ENCODE data around the gene PKMYT1.

PKMYT1 gene

DNA sequence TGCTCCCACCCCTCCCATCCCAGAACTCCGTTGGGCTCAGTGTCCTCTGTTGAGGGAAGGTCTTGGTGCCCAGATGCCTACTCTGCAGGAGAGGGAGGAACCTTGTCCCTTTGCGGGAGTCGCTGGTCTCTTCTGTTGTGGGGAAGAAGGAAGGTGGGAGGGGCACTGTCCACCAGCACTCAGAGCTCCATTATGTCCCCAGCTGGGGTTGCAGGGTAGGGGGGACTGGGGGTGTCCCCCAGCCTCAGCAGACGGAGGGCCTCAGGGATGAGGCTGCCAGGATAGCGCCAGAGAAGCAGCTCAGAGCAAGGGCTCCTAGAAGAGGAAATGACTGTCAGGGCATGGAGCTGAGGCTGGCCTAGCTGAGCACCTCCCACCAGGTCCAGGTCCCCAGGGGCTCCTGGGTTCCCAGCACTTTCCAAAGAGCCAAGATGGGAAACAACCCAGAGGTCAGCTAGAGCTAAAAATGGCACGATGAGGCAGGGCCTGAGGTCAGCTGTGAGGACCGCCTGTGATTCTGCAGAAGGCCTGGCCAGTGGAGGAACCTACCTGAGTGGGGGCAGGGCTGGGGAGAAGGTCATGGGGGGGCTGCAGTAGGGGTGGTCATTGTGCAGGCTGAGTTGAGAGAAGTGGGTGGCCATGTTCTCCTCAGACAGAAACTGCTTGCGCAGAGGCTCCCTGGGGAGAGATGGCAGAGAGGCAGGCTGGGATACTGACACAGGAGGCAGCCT, 42.6 kb upstream of the PKMYT1 start:
- in situ Hi-C loops (cut with HindIII; ENCODE audit: low pct_ligation_motif_present, low sequenced_read_pairs), result no loop called here
- H3K36me3 ChIP-seq (replicated peaks), result peaks cover 17% of the 10 kb centered on the region
- TF ChIP-seq CTCF (IDR thresholded peaks at IDR 0.05; ENCODE audit: low read depth, low read length, missing control alignments), result no peak
- H3K27me3 ChIP-seq (replicated peaks), result no peaks in the 10 kb centered on the region
- H3K4me3 ChIP-seq (ENCODE audit: low read depth, low read length), result peak overlapping the region; percentile 95
- peak overlapping the region; percentile 97 for H3K27ac ChIP-seq
- DNase-seq, result peak; percentile 15

DNA sequence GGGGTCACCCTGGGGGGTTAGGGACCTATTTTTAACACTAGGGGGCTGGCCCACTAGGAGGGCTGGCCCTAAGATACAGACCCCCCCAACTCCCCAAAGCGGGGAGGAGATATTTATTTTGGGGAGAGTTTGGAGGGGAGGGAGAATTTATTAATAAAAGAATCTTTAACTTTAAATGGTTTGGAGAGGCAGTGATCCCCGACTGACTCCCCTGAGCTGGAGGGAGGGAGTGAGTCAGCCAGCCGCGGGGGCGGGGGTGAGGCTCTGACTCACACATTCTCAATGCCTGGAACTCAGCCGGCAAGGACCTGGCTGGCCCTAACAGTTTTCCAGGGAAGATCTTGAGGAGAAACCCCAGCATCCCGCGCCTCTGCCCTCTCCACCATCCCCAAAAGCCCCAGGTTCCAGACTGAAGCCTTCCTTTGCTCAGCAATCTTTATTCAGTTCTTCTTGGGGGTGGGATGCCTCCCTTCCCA, 42.0 kb upstream of the PKMYT1 start:
- Histone ChIP-seq H3K27me3 (replicated peaks) (no peaks in the 10 kb centered on the region), H3K27ac (peak overlapping the region; percentile 97), H3K4me3 (ENCODE audit: low read depth, low read length) (peak overlapping the region; percentile 95), H3K36me3 (replicated peaks) (peaks cover 15% of the 10 kb centered on the region)
- DNase-seq, result peak; percentile 93
- in situ Hi-C loops (cut with HindIII; ENCODE audit: low pct_ligation_motif_present, low sequenced_read_pairs), result no loop called here
- no peak for TF ChIP-seq CTCF (IDR thresholded peaks at IDR 0.05; ENCODE audit: low read depth, low read length, missing control alignments)

DNA sequence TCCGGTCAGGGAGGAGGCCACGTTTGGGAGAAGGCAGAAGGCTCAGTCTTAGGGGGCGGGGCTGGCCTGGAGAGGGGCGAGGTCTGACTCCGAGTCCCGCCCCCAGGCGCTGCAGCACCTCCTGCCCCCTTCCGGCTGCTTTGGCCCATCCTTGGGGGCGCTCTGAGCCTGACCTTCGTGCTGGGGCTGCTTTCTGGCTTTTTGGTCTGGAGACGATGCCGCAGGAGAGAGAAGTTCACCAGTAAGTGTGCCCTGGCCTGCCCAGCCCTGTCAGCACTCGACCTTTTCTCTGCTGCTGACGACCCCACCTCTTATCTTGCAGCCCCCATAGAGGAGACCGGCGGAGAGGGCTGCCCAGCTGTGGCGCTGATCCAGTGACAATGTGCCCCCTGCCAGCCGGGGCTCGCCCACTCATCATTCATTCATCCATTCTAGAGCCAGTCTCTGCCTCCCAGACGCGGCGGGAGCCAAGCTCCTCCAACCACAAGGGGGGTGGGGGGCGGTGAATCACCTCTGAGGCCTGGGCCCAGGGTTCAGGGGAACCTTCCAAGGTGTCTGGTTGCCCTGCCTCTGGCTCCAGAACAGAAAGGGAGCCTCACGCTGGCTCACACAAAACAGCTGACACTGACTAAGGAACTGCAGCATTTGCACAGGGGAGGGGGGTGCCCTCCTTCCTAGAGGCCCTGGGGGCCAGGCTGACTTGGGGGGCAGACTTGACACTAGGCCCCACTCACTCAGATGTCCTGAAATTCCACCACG, 41.4 kb upstream of the PKMYT1 start:
- H3K27me3 ChIP-seq (replicated peaks), result no peaks in the 10 kb centered on the region
- peak overlapping the region; percentile 97 for H3K27ac ChIP-seq
- in situ Hi-C loops (cut with HindIII; ENCODE audit: low pct_ligation_motif_present, low sequenced_read_pairs), result no loop called here
- DNase-seq, result peak; percentile 91
- peaks cover 10% of the 10 kb centered on the region for H3K36me3 ChIP-seq (replicated peaks)
- peak overlapping the region; percentile 95 for H3K4me3 ChIP-seq (ENCODE audit: low read depth, low read length)
- TF ChIP-seq CTCF (IDR thresholded peaks at IDR 0.05; ENCODE audit: low read depth, low read length, missing control alignments), result peak; percentile 49

DNA sequence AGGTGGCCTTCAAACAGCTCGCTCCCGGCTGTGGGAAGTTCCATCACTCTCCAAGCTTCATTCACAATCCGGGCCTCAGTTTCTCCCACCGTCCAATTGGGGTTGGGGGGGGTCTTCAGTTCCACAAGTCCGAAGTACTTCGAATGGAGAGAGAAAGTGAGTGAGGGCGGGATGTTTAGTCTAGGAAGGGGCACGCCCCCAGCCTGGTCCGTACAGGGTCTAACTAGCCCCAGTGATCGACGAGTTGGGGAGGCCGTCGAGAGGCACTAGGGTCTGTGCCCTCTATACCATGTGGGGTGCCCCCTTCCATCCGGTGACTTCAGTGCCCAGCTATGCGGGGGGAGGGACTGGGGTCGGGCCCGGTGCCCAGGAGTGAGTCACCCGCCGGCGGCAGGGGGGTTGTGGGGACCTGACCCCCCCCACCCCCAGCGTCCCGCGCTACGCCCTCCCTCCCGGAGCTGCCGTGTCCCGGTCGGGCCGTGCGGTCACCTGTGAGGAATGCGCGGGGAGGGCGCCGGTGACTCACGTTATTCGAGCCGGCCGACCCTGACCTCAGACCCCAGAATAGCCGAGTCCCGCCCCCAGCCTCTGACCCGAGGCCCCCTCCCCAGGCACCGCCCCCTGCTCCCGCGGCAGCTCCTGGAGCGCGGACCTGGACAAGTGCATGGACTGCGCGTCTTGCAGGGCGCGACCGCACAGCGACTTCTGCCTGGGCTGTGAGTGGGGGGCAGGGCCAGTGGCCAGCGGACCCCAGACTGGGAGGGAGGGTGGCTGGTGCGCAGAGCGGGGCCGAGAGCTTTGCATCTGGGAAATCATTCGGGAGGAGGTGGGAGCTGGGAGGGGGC, 40.6 kb upstream of the PKMYT1 start:
- in situ Hi-C loops (cut with HindIII; ENCODE audit: low pct_ligation_motif_present, low sequenced_read_pairs), result no loop called here
- peak; percentile 78 for DNase-seq
- peaks cover 10% of the 10 kb centered on the region for H3K36me3 ChIP-seq (replicated peaks)
- H3K4me3 ChIP-seq (ENCODE audit: low read depth, low read length), result peak overlapping the region; percentile 95
- peak overlapping the region; percentile 97 for H3K27ac ChIP-seq
- no peaks in the 10 kb centered on the region for H3K27me3 ChIP-seq (replicated peaks)
- TF ChIP-seq CTCF (IDR thresholded peaks at IDR 0.05; ENCODE audit: low read depth, low read length, missing control alignments), result no peak

DNA sequence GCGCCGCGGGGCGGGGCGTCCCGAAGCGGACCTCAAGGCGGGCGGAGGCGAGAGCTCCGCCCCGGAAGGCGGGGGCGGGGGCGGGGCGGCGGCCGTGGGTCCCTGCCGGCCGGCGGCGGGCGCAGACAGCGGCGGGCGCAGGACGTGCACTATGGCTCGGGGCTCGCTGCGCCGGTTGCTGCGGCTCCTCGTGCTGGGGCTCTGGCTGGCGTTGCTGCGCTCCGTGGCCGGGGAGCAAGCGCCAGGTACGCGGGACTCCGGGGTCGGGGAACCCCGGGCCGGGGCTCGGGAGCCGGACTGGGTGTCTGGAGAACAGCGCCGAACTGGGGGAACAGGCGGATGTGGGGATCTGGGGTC, 40.0 kb upstream of the PKMYT1 start, which contains the start of gene TNFRSF12A:
Gene TNFRSF12A (plus strand): TSS at position 122 of the 357 bp plus-strand sequence. CDS start 30 bp downstream, at position 152.
- no peaks in the 10 kb centered on the region for H3K27me3 ChIP-seq (replicated peaks)
- DNase-seq, result peak; percentile 59
- H3K4me3 ChIP-seq (ENCODE audit: low read depth, low read length), result peak within 1 kb of the TSS; percentile 95
- peak within 1 kb of the TSS; percentile 97 for H3K27ac ChIP-seq
- in situ Hi-C loops (cut with HindIII; ENCODE audit: low pct_ligation_motif_present, low sequenced_read_pairs), result no loop called here
- no peak for TF ChIP-seq CTCF (IDR thresholded peaks at IDR 0.05; ENCODE audit: low read depth, low read length, missing control alignments)
- peaks cover 10% of the 10 kb centered on the region for H3K36me3 ChIP-seq (replicated peaks)
